HEK293T (cell line): ENCODE measurements around the gene HNRNPLL.
"Not testable (repeated sequence)": the region's sequence is repeated elsewhere in the genome, so short reads cannot be mapped to it uniquely, and the experiment has no call there.

ENCODE experiments used
- CTCF ChIA-PET: fragments of 350-600 bp; formaldehyde crosslinking; extraction: SDS; loops from one replicate; lab custom pipeline; 2021; ENCODE audit warnings: antibody characterized with exemption, inconsistent platforms; lab: Yijun Ruan, JAX
- POLR2A ChIA-PET: fragments of 350-600 bp; formaldehyde crosslinking; extraction: SDS; loops from one replicate; lab custom pipeline; 2020; ENCODE audit warnings: antibody characterized with exemption, inconsistent platforms; lab: Yijun Ruan, JAX
- DNase-seq: peaks from one replicate; pipeline ENCODE4 v3.0.0; 2012; ENCODE audit warnings: mixed read lengths; ENCODE audit errors: extremely low spot score
- ARNT ChIP-seq: fragments of 450-650 bp; IDR thresholded peaks from 2 replicates; pipeline ENCODE4 v1.6.1; 2017; ENCODE audit warnings: mild to moderate bottlenecking
- BHLHE40 ChIP-seq: fragments of 450-650 bp; IDR thresholded peaks from 2 replicates; pipeline ENCODE4 v1.6.1; 2016; ENCODE audit warnings: mild to moderate bottlenecking, moderate library complexity, borderline replicate concordance
- CTBP1 ChIP-seq: fragments of 450-650 bp; IDR thresholded peaks from 2 replicates; pipeline ENCODE4 v1.6.1; 2016; ENCODE audit warnings: borderline replicate concordance
- ELF4 ChIP-seq: fragments of 450-650 bp; IDR thresholded peaks from 2 replicates; pipeline ENCODE4 v1.6.1; 2017; ENCODE audit warnings: antibody characterized with exemption
- FOXA1 ChIP-seq: fragments of 450-650 bp; IDR thresholded peaks from 2 replicates; pipeline ENCODE4 v1.6.1; 2016; ENCODE audit warnings: mild to moderate bottlenecking
- FOXK2 ChIP-seq: fragments of 450-650 bp; IDR thresholded peaks from 2 replicates; pipeline ENCODE4 v1.6.1; 2016; ENCODE audit warnings: mild to moderate bottlenecking
- FOXM1 ChIP-seq: fragments of 450-650 bp; IDR thresholded peaks from 2 replicates; pipeline ENCODE4 v1.6.1; 2017; ENCODE audit warnings: mild to moderate bottlenecking, borderline replicate concordance
- HDGF ChIP-seq: fragments of 450-650 bp; IDR thresholded peaks from 2 replicates; pipeline ENCODE4 v1.6.1; 2017; ENCODE audit warnings: antibody characterized with exemption, borderline replicate concordance
- L3MBTL2 ChIP-seq: fragments of 450-650 bp; conservative IDR thresholded peaks from 2 replicates; pipeline ENCODE4 v1.6.1; 2016; ENCODE audit warnings: mild to moderate bottlenecking
- LEF1 ChIP-seq: fragments of 450-650 bp; IDR thresholded peaks from 2 replicates; pipeline ENCODE4 v1.6.1; 2017; ENCODE audit warnings: mild to moderate bottlenecking, borderline replicate concordance
- NFRKB ChIP-seq: fragments of 450-650 bp; IDR thresholded peaks from 2 replicates; pipeline ENCODE4 v1.6.1; 2016; ENCODE audit warnings: mild to moderate bottlenecking, moderate library complexity
- SP1 ChIP-seq: fragments of 450-650 bp; IDR thresholded peaks from 2 replicates; pipeline ENCODE4 v1.6.1; 2017
- SUZ12 ChIP-seq: fragments of 450-650 bp; IDR thresholded peaks from 2 replicates; pipeline ENCODE4 v1.6.1; 2016; ENCODE audit warnings: mild to moderate bottlenecking
- TARDBP ChIP-seq: fragments of 450-650 bp; IDR thresholded peaks from 2 replicates; pipeline ENCODE4 v1.6.1; 2016
- ZNF384 ChIP-seq: fragments of 450-650 bp; IDR thresholded peaks from 2 replicates; pipeline ENCODE4 v1.6.1; 2016
- TF ChIP-seq, protein P1 (sequence below): fragments of 450-650 bp; IDR thresholded peaks from 2 replicates; pipeline ENCODE4 v1.6.1; 2016

Gene HNRNPLL

DNA sequence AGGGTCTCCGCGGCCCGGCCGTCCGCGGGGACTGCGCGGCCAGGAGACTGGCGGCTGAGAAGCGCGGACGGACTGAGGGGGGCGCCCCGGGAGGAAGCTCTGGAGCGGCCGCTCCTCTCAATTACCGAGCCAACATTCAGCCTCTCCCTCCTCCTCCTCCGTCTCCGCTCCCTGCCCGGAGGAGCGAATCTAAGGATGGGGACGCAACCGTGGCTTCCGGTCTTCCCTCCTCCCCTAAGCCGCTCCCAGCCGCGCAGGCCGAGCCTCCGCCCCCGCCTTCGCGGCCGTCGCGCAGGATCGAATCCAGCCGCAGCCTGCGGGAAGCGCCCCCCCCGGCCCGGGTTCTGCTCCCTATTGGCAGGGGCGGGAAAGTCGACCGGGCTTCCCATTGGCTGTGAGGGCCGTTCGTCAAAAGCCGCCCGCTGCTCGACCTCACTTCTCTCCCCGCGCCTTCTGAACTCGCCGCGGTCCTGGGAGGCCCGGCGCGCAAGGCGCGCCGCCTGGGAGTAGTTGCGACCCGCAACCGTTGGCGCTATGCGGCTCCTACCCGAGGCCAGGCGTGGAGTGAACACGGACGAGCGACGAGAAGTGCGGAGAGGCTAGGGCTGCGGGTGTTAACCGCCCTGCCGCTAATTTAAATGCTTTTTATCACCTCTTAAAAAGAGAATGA, at the start of gene HNRNPLL:
Gene HNRNPLL (minus strand): TSS at position 197 of the 670 bp plus-strand sequence. CDS start 302 bp downstream, outside the sequence.
- POLR2A ChIA-PET = interaction anchor here (0.7 to 3.5 kb wide), 10 partner anchors 12 to 148 kb away, joined by 3 to 29 read pairs (median 4); partner anchors contain the start of genes GALM and SRSF7
- CTCF ChIA-PET = interaction anchor here (0.6 to 2.2 kb wide), 7 partner anchors 10 to 134 kb away, joined by 3 to 10 read pairs (median 4); no protein-coding TSS in a partner anchor
- TF ChIP-seq, protein P1, sequence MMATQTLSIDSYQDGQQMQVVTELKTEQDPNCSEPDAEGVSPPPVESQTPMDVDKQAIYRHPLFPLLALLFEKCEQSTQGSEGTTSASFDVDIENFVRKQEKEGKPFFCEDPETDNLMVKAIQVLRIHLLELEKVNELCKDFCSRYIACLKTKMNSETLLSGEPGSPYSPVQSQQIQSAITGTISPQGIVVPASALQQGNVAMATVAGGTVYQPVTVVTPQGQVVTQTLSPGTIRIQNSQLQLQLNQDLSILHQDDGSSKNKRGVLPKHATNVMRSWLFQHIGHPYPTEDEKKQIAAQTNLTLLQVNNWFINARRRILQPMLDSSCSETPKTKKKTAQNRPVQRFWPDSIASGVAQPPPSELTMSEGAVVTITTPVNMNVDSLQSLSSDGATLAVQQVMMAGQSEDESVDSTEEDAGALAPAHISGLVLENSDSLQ = peak; percentile 99
- TF ChIP-seq NFRKB (no peak), FOXM1 (no peak), SUZ12 (no peak), L3MBTL2 (no peak), CTBP1 (peak; percentile 48; the same call in 1 of the 2 replicates), ARNT (no peak), HDGF (no peak), ZNF384 (no peak), ELF4 (peak; percentile 31; the same call in 1 of the 2 replicates), BHLHE40 (no peak), FOXK2 (no peak), FOXA1 (no peak), LEF1 (no peak), TARDBP (no peak), SP1 (no peak)
- DNase-seq = peak; percentile 95

DNA sequence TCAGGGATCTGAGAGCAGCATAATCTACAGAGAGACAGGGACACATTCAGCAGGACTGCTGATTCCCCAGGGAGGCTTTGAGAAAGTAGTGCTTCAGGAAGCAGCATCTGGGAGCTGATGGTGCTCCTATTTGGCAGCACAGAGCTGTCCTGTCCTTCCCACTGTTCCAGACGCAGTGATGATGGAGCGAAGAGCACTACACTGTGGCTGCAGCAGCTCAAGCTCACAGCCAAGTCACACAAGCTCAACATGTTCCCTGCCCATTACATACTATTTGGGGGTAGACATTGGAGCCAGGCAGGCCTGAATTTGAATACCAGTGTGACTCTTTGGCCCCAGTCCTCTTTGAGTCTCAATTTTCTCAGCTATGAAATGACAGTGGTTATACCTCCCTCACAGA, 48.0 kb upstream of the HNRNPLL start:
- ChIA-PET CTCF (no interaction called here), POLR2A (interaction anchor here (0.7 to 1.8 kb wide), 3 partner anchors 11 to 101 kb away, joined by 3 to 4 read pairs (median 3); partner anchors contain the start of genes GALM and SRSF7)
- TF ChIP-seq L3MBTL2 = no peak
- TF ChIP-seq LEF1 = no peak
- TF ChIP-seq SP1 = no peak
- TF ChIP-seq CTBP1 = no peak
- TF ChIP-seq ZNF384 = no peak
- TF ChIP-seq, protein P1 = no peak
- TF ChIP-seq SUZ12 = no peak
- no peak for TF ChIP-seq BHLHE40
- no peak for TF ChIP-seq NFRKB
- no peak for DNase-seq

DNA sequence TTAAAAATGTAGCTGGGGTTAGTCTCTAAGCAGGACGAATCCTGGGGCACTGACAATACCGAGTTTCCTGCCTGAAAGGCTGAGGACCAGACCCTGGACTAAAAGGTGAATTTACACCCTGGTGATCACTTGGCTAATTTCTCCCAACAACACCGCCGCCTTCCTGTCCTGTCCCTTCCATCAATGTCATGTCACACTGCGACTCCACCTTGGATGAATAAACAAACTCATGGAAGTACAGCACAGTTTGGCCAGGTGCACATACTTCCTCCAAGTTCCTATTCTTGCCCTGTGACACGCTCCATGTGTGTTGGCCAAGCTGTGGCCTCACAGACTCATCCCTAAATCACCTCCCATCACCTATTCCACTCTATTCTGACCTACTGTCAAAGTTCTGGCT, 47.3 kb upstream of the HNRNPLL start:
- POLR2A ChIA-PET = interaction anchor here (1.8 kb wide), 1 partner anchor 101 kb away, joined by 4 read pairs; the partner anchor contains the start of gene SRSF7
- no peak for DNase-seq
- TF ChIP-seq SP1 = no peak
- TF ChIP-seq CTBP1 = no peak
- no peak for TF ChIP-seq LEF1
- no peak for TF ChIP-seq HDGF
- no peak for TF ChIP-seq TARDBP
- no peak for TF ChIP-seq ZNF384
- TF ChIP-seq, protein P1 = no peak
- no peak for TF ChIP-seq FOXA1
- TF ChIP-seq FOXM1 = no peak
- TF ChIP-seq FOXK2 = no peak
- no peak for TF ChIP-seq L3MBTL2
- no peak for TF ChIP-seq ARNT

GRCh38 chr2:38649176-38649728, 46.5 kb upstream of the HNRNPLL start:
- TF ChIP-seq FOXK2 (no peak), SP1 (no peak), LEF1 (no peak), NFRKB (no peak), ARNT (no peak), FOXM1 (no peak), CTBP1 (no peak), TARDBP (no peak), FOXA1 (no peak)
- TF ChIP-seq, protein P1 = no peak
- DNase-seq = no peak
- POLR2A ChIA-PET = interaction anchor here (0.9 to 1.8 kb wide), 2 partner anchors 16 to 102 kb away, joined by 3 to 4 read pairs; partner anchors contain the start of genes GALM and SRSF7
- CTCF ChIA-PET = no interaction called here

More for the DNA sequence above, 47.3 kb upstream of the HNRNPLL start:
- CTCF ChIA-PET = no interaction called here

DNA sequence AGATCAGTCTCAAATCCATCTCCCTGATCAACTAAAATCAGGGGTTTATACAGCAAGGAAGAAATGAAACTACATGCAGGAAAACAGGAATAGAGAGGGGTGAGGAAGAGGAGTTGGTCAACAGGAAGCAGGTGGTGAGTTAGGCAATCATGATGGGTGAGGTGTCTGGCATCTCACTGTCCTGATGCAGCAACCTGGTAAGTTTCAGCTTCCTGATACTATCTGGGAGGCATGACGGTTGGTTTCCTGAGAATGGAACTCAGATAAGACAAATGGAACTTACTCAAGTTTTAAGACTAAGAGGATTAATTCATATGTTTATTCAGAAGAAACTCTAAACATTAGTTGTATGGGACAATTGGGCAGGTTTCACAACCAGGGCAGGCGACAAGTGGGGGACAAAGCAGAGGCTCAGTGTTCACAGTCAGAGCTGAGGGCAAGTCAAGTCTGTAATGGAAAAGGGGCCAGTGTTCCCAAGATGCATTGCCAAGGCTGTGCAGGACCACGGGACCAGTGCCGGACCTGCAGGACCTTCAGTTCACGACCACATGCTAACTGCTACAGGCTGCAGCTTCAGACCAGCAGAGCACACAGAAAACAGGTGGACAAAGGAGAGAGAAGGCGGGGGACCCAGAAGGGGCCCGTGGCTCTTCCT, 45.5 kb upstream of the HNRNPLL start:
- TF ChIP-seq TARDBP (no peak), SUZ12 (no peak), ARNT (no peak), ZNF384 (no peak), FOXA1 (no peak), SP1 (no peak), CTBP1 (no peak), BHLHE40 (no peak), ELF4 (no peak), FOXK2 (no peak), LEF1 (no peak), L3MBTL2 (no peak)
- TF ChIP-seq, protein P1 = no peak
- ChIA-PET POLR2A (interaction anchor here (0.9 kb wide), 1 partner anchor 17 kb away, joined by 3 read pairs; the partner anchor contains the start of gene GALM), CTCF (no interaction called here)
- DNase-seq = no peak

DNA sequence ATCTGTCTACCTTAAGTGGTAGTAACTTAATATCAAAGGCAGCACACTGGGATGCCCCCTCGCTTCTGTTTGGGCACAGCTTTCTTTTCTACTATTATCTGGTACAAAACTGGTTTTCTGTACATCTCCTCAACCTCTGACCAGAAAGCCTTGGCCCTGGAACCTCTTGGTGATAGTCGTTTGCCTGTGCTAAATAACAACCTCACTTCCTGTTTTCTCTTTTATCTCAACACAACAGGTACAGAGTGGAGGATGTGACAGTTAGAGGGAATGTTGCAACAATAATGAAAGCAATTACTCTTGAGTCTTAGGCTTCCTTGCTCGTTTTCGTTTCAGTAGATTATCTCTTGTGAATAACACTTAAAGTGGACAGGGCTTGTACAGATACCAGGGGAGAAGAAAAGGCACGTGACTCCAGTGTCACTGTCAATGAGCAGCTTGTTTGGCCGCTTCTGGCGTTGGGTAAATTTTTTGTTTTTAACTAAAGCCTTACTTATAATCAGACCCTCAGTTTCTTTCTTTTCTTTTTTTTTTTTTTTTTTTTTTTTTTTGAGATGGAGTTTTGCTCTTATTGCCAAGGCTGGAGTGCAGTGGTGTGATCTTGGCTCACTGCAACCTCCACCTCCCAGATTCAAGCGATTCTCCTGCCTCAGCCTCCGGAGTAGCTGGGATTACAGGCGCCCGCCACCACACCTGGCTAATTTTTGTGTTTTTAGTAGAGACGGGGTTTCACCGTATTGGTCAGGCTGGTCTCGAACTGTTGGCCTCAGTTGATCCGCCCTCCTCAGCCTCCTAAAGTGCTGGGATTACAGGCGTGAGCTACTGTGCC, 41.2 kb upstream of the HNRNPLL start:
- POLR2A ChIA-PET, CTCF ChIA-PET, DNase-seq: not testable (repeated sequence)
